ENCODE results near the gene ATP6V0A1. TPM values are rescaled to one million over a fixed set of nuclear protein-coding genes. Genes with fewer than 3 reads are reported as not detected.

Gene ATP6V0A1
- total and polyA plus RNA-seq, 4 experiments from 2014 or later = 3.9 to 15.9 (median 9.7) TPM

GRCh38 chr17:42518755-42519545 lies 60.3 kb downstream of the ATP6V0A1 start:
- no peak for DNase-seq
- H3K27ac Mint-ChIP-seq = no peak overlapping the region
- no peak overlapping the region for H3K4me3 Mint-ChIP-seq
- H3K36me3 Mint-ChIP-seq = peaks cover 3 to 7% of the 10 kb centered on the region in 2 donors
- H3K4me1 ChIP-seq (ENCODE audit: insufficient read depth, low read length) = peaks cover 7% of the 10 kb centered on the region
- peaks cover 0 to 8% (median 3%) of the 10 kb centered on the region in 4 donors for H3K4me1 Mint-ChIP-seq
- ChIA-PET CTCF (ENCODE audit: partially characterized antibody) (interaction anchor here (1.2 to 9.2 kb wide), 15 partner anchors 8 to 296 kb away, joined by 3 to 86 read pairs (median 6); partner anchors contain the start of gene NAGLU), POLR2A (ENCODE audit: partially characterized antibody) (interaction anchor here (1.0 kb wide), 1 partner anchor 46 kb away, joined by 3 read pairs; no protein-coding TSS in a partner anchor)
- H3K36me3 ChIP-seq (ENCODE audit: insufficient read depth, low read length) = no peaks in the 10 kb centered on the region
- H3K27ac ChIP-seq (ENCODE audit: low read depth, low read length) = no peak overlapping the region
- H3K27me3 Mint-ChIP-seq = no peaks in the 10 kb centered on the region
- no peaks in the 10 kb centered on the region for H3K27me3 ChIP-seq (ENCODE audit: insufficient read depth, low read length)
- H3K4me3 ChIP-seq (ENCODE audit: low read length in 2 of 2) = no peak overlapping the region
- intact Hi-C loops (cut with micrococcal nuclease) = loop anchor here (5.0 kb wide), 1 partner anchor 37 kb away; no protein-coding TSS in a partner anchor
- no peaks in the 10 kb centered on the region for H3K9me3 Mint-ChIP-seq
- H3K9me3 ChIP-seq (ENCODE audit: control insufficient read depth in 1 of 2, low read length in 2 of 2) = no peaks in the 10 kb centered on the region

- ChIA-PET POLR2A (ENCODE audit: partially characterized antibody) (no interaction called here), CTCF (ENCODE audit: partially characterized antibody) (interaction anchor here (0.7 to 9.2 kb wide), 17 partner anchors 7 to 297 kb away, joined by 3 to 86 read pairs (median 4); partner anchors contain the start of genes CAVIN1 and NAGLU)
- Histone ChIP-seq H3K27me3 (ENCODE audit: insufficient read depth, low read length) (no peaks in the 10 kb centered on the region), H3K9me3 (ENCODE audit: control insufficient read depth in 1 of 2, low read length in 2 of 2) (no peaks in the 10 kb centered on the region), H3K4me1 (ENCODE audit: insufficient read depth, low read length) (peaks cover 7% of the 10 kb centered on the region), H3K4me3 (ENCODE audit: low read length in 2 of 2) (no peak overlapping the region), H3K27ac (ENCODE audit: low read depth, low read length) (no peak overlapping the region), H3K36me3 (ENCODE audit: insufficient read depth, low read length) (no peaks in the 10 kb centered on the region)
- Mint-ChIP-seq H3K27me3 (no peaks in the 10 kb centered on the region), H3K4me1 (peaks cover 0 to 12% (median 4%) of the 10 kb centered on the region in 4 donors), H3K27ac (no peak overlapping the region), H3K36me3 (peaks cover 3 to 7% of the 10 kb centered on the region in 2 donors), H3K4me3 (no peak overlapping the region), H3K9me3 (no peaks in the 10 kb centered on the region)
- no peak for DNase-seq
- intact Hi-C loops (cut with micrococcal nuclease) = loop anchor here (5.0 kb wide), 1 partner anchor 38 kb away; no protein-coding TSS in a partner anchor
Observed at GRCh38 chr17:42519546-42520491, 61.1 kb downstream of the ATP6V0A1 start.

GRCh38 chr17:42520540-42520951 lies 61.9 kb downstream of the ATP6V0A1 start:
- Histone ChIP-seq H3K27me3 (ENCODE audit: insufficient read depth, low read length) (no peaks in the 10 kb centered on the region), H3K4me1 (ENCODE audit: insufficient read depth, low read length) (peaks cover 7% of the 10 kb centered on the region), H3K4me3 (ENCODE audit: low read length in 2 of 2) (no peak overlapping the region), H3K27ac (ENCODE audit: low read depth, low read length) (no peak overlapping the region), H3K36me3 (ENCODE audit: insufficient read depth, low read length) (no peaks in the 10 kb centered on the region), H3K9me3 (ENCODE audit: control insufficient read depth in 1 of 2, low read length in 2 of 2) (no peaks in the 10 kb centered on the region)
- Mint-ChIP-seq H3K4me1 (peaks cover 0 to 12% (median 4%) of the 10 kb centered on the region in 4 donors), H3K4me3 (no peak overlapping the region), H3K27me3 (no peaks in the 10 kb centered on the region), H3K9me3 (no peaks in the 10 kb centered on the region), H3K36me3 (peaks cover 1 to 7% of the 10 kb centered on the region in 2 donors), H3K27ac (no peak overlapping the region)
- DNase-seq = no peak
- ChIA-PET CTCF (ENCODE audit: partially characterized antibody) (interaction anchor here (0.6 to 9.2 kb wide), 15 partner anchors 8 to 198 kb away, joined by 3 to 86 read pairs (median 4); partner anchors contain the start of genes CAVIN1 and NAGLU), POLR2A (ENCODE audit: partially characterized antibody) (no interaction called here)
- intact Hi-C loops (cut with micrococcal nuclease) = no loop called here

GRCh38 chr17:42521036-42521435 lies 62.4 kb downstream of the ATP6V0A1 start:
- Histone ChIP-seq H3K4me3 (ENCODE audit: low read length in 2 of 2) (no peak overlapping the region), H3K27ac (ENCODE audit: low read depth, low read length) (no peak overlapping the region), H3K4me1 (ENCODE audit: insufficient read depth, low read length) (peaks cover 7% of the 10 kb centered on the region), H3K27me3 (ENCODE audit: insufficient read depth, low read length) (no peaks in the 10 kb centered on the region), H3K9me3 (ENCODE audit: control insufficient read depth in 1 of 2, low read length in 2 of 2) (no peaks in the 10 kb centered on the region), H3K36me3 (ENCODE audit: insufficient read depth, low read length) (no peaks in the 10 kb centered on the region)
- peaks cover 0 to 7% of the 10 kb centered on the region in 2 donors for H3K36me3 Mint-ChIP-seq
- ChIA-PET CTCF (ENCODE audit: partially characterized antibody) (interaction anchor here (0.6 to 9.2 kb wide), 9 partner anchors 8 to 98 kb away, joined by 3 to 86 read pairs (median 4); partner anchors contain the start of genes CAVIN1 and NAGLU), POLR2A (ENCODE audit: partially characterized antibody) (no interaction called here)
- H3K27me3 Mint-ChIP-seq = no peaks in the 10 kb centered on the region
- no peak overlapping the region for H3K27ac Mint-ChIP-seq
- H3K9me3 Mint-ChIP-seq = no peaks in the 10 kb centered on the region
- DNase-seq = no peak
- intact Hi-C loops (cut with micrococcal nuclease) = no loop called here
- H3K4me1 Mint-ChIP-seq = peaks cover 0 to 12% (median 4%) of the 10 kb centered on the region in 4 donors
- no peak overlapping the region for H3K4me3 Mint-ChIP-seq

- H3K9me3 Mint-ChIP-seq = no peaks in the 10 kb centered on the region
- Histone ChIP-seq H3K36me3 (ENCODE audit: insufficient read depth, low read length) (no peaks in the 10 kb centered on the region), H3K27me3 (ENCODE audit: insufficient read depth, low read length) (no peaks in the 10 kb centered on the region), H3K9me3 (ENCODE audit: control insufficient read depth in 1 of 2, low read length in 2 of 2) (no peaks in the 10 kb centered on the region), H3K4me1 (ENCODE audit: insufficient read depth, low read length) (peaks cover 7% of the 10 kb centered on the region), H3K4me3 (ENCODE audit: low read length in 2 of 2) (no peak overlapping the region), H3K27ac (ENCODE audit: low read depth, low read length) (no peak overlapping the region)
- DNase-seq = no peak
- ChIA-PET CTCF (ENCODE audit: partially characterized antibody) (interaction anchor here (1.1 to 9.2 kb wide), 6 partner anchors 10 to 99 kb away, joined by 3 to 86 read pairs (median 16); partner anchors contain the start of genes CAVIN1 and NAGLU), POLR2A (ENCODE audit: partially characterized antibody) (no interaction called here)
- H3K4me1 Mint-ChIP-seq = peaks cover 0 to 12% (median 4%) of the 10 kb centered on the region in 4 donors
- H3K4me3 Mint-ChIP-seq = no peak overlapping the region
- peaks cover 0 to 7% of the 10 kb centered on the region in 2 donors for H3K36me3 Mint-ChIP-seq
- H3K27me3 Mint-ChIP-seq = no peaks in the 10 kb centered on the region
- peak overlapping the region in 1 of 7 donors; percentile 29 for H3K27ac Mint-ChIP-seq
- intact Hi-C loops (cut with micrococcal nuclease) = no loop called here
Observed at GRCh38 chr17:42521666-42522262, 63.1 kb downstream of the ATP6V0A1 start.

- intact Hi-C loops (cut with micrococcal nuclease) = no loop called here
- Mint-ChIP-seq H3K36me3 (peaks cover 0 to 7% of the 10 kb centered on the region in 2 donors), H3K27me3 (no peaks in the 10 kb centered on the region), H3K4me3 (no peak overlapping the region), H3K27ac (peak overlapping the region in 1 of 7 donors; percentile 29), H3K4me1 (peaks cover 4 to 14% (median 6%) of the 10 kb centered on the region in 4 donors), H3K9me3 (no peaks in the 10 kb centered on the region)
- Histone ChIP-seq H3K4me1 (ENCODE audit: insufficient read depth, low read length) (peaks cover 6% of the 10 kb centered on the region), H3K36me3 (ENCODE audit: insufficient read depth, low read length) (no peaks in the 10 kb centered on the region), H3K4me3 (ENCODE audit: low read length in 2 of 2) (no peak overlapping the region), H3K27me3 (ENCODE audit: insufficient read depth, low read length) (no peaks in the 10 kb centered on the region), H3K9me3 (ENCODE audit: control insufficient read depth in 1 of 2, low read length in 2 of 2) (no peaks in the 10 kb centered on the region), H3K27ac (ENCODE audit: low read depth, low read length) (no peak overlapping the region)
- POLR2A ChIA-PET (ENCODE audit: partially characterized antibody) = no interaction called here
- no peak for DNase-seq
- CTCF ChIA-PET (ENCODE audit: partially characterized antibody) = interaction anchor here (0.6 to 9.2 kb wide), 2 partner anchors 91 to 96 kb away, joined by 3 to 86 read pairs; no protein-coding TSS in a partner anchor
Observed at GRCh38 chr17:42522263-42522790, 63.6 kb downstream of the ATP6V0A1 start.

Measured in CD4-positive, alpha-beta memory T cell (primary cell).